Measurements from ENCODE around the gene BTBD9.

The BTBD9 gene

GRCh38 chr6:38599261-38599660, 40.5 kb downstream of the BTBD9 start:
- DNase-seq (no peak), ATAC-seq (no peak)

- DNase-seq (no peak), ATAC-seq (no peak)
Observed at GRCh38 chr6:38593998-38594665, 45.6 kb downstream of the BTBD9 start.

GRCh38 chr6:38593409-38593808, 46.3 kb downstream of the BTBD9 start:
- no peak for ATAC-seq
- no peak for DNase-seq

GRCh38 chr6:38591439-38591838, 48.3 kb downstream of the BTBD9 start:
- ATAC-seq = no peak
- DNase-seq = no peak

GRCh38 chr6:38589367-38589720, 50.4 kb downstream of the BTBD9 start:
- ATAC-seq (no peak), DNase-seq (no peak)

- DNase-seq = no peak
- peak; percentile 49 for ATAC-seq
Observed at GRCh38 chr6:38588631-38589366, 50.9 kb downstream of the BTBD9 start.

- DNase-seq = no peak
- ATAC-seq = no peak
Observed at GRCh38 chr6:38587766-38588362, 51.9 kb downstream of the BTBD9 start.

- ATAC-seq = no peak
- no peak for DNase-seq
Observed at GRCh38 chr6:38586992-38587391, 52.7 kb downstream of the BTBD9 start.

- DNase-seq = no peak
- ATAC-seq = no peak
Observed at GRCh38 chr6:38584731-38585130, 55.0 kb downstream of the BTBD9 start.

GRCh38 chr6:38583523-38583922, 56.2 kb downstream of the BTBD9 start:
- ATAC-seq (no peak), DNase-seq (no peak)

GRCh38 chr6:38580030-38580429, 59.7 kb downstream of the BTBD9 start:
- DNase-seq = no peak
- ATAC-seq = no peak

- ATAC-seq (no peak), DNase-seq (no peak)
Observed at GRCh38 chr6:38579010-38579628, 60.6 kb downstream of the BTBD9 start.

GRCh38 chr6:38578075-38578474, 61.7 kb downstream of the BTBD9 start:
- no peak for ATAC-seq
- DNase-seq = no peak

GRCh38 chr6:38577492-38577891, 62.2 kb downstream of the BTBD9 start:
- ATAC-seq = no peak

GRCh38 chr6:38573801-38574395, 65.8 kb downstream of the BTBD9 start:
- DNase-seq = no peak
- no peak for ATAC-seq

More at GRCh38 chr6:38577492-38577891, 62.2 kb downstream of the BTBD9 start:
- DNase-seq = no peak

- no peak for DNase-seq
- peak; percentile 96 for ATAC-seq
Observed at GRCh38 chr6:38572186-38572813, 67.4 kb downstream of the BTBD9 start.

- DNase-seq (no peak), ATAC-seq (no peak)
Observed at GRCh38 chr6:38571721-38572120, 68.0 kb downstream of the BTBD9 start.

GRCh38 chr6:38570750-38571149, 69.0 kb downstream of the BTBD9 start:
- DNase-seq = no peak
- no peak for ATAC-seq

- ATAC-seq = no peak
- no peak for DNase-seq
Observed at GRCh38 chr6:38567436-38567835, 72.3 kb downstream of the BTBD9 start.

GRCh38 chr6:38566295-38567030, 73.3 kb downstream of the BTBD9 start:
- DNase-seq = no peak
- ATAC-seq = no peak

GRCh38 chr6:38564301-38564700, 75.4 kb downstream of the BTBD9 start:
- no peak for ATAC-seq
- no peak for DNase-seq

- DNase-seq (no peak), ATAC-seq (no peak)
Observed at GRCh38 chr6:38555606-38556005, 84.1 kb downstream of the BTBD9 start.
